HEK293 (cell line): ENCODE data around the gene ZNF672.
"Not testable (repeated sequence)": the region's sequence is repeated elsewhere in the genome, so short reads cannot be mapped to it uniquely, and the experiment has no call there.

Source experiments
- CTCF ChIA-PET: fragments of 350-600 bp; formaldehyde crosslinking; extraction: SDS; loops from one replicate; lab custom pipeline; 2021; ENCODE audit warnings: antibody characterized with exemption; lab: Yijun Ruan, JAX
- POLR2A ChIA-PET: fragments of 300-600 bp; formaldehyde crosslinking; extraction: SDS; loops from one replicate; lab custom pipeline; 2020; ENCODE audit warnings: antibody characterized with exemption, inconsistent platforms; lab: Yijun Ruan, JAX
- H3K27ac ChIP-seq: fragments of 200-500 bp; sonication (Bioruptor generic); 2 replicates; pipeline ENCODE4 v1.5.1; 2014; ENCODE audit warnings: low read depth, low read length, control low read depth, inconsistent platforms; ENCODE audit errors: extremely low read depth
- H3K36me3 ChIP-seq, 2 experiments: fragments of 200-500 bp in 1 of 2; sonication (Bioruptor generic) in 1 of 2; 1 replicate in 1 of 2; 2 replicates in 1 of 2; pipeline ENCODE4 v1.5.1; 2014 to 2017; ENCODE audit warnings: inconsistent platforms in 2 of 2, low read length in 2 of 2; ENCODE audit not compliant: control insufficient read depth in 2 of 2, insufficient read depth in 1 of 2
- H3K4me1 ChIP-seq: fragments of 200-500 bp; sonication (Bioruptor generic); 2 replicates; pipeline ENCODE4 v1.5.1; 2014; ENCODE audit warnings: mild to moderate bottlenecking, low read length, inconsistent platforms; ENCODE audit not compliant: control insufficient read depth, insufficient read depth
- H3K4me3 ChIP-seq: 2 replicates; pipeline ENCODE4 v1.5.1; 2011; ENCODE audit warnings: low read depth, mild to moderate bottlenecking, control low read depth, low read length, moderate library complexity
- H3K9me3 ChIP-seq: fragments of 200-500 bp; sonication (Bioruptor generic); 2 replicates; pipeline ENCODE4 v1.5.1; 2014; ENCODE audit warnings: low read depth, low read length, inconsistent platforms; ENCODE audit not compliant: control insufficient read depth, insufficient read depth
- KLF1 ChIP-seq: fragments of 450-650 bp; formaldehyde crosslinking; IDR thresholded peaks from 2 replicates; pipeline ENCODE4 v1.5.1; 2016; ENCODE audit warnings: missing biosample characterization, missing genetic modification characterization
- KLF10 ChIP-seq: fragments of 450-650 bp; IDR thresholded peaks from 2 replicates; pipeline ENCODE4 v1.5.1; 2018; ENCODE audit warnings: missing biosample characterization, mild to moderate bottlenecking, missing genetic modification characterization
- MEIS1 ChIP-seq: sonication (generic); formaldehyde crosslinking; IDR thresholded peaks from 2 replicates; pipeline ENCODE4 v1.8.1; 2022; ENCODE audit warnings: missing genetic modification reagents, mild to moderate bottlenecking, borderline replicate concordance
- PRDM4 ChIP-seq: fragments of 450-650 bp; formaldehyde crosslinking; IDR thresholded peaks from 2 replicates; pipeline ENCODE4 v1.5.1; 2017; ENCODE audit warnings: missing biosample characterization, missing genetic modification characterization
- SALL2 ChIP-seq: fragments of 450-650 bp; formaldehyde crosslinking; IDR thresholded peaks from 2 replicates; pipeline ENCODE4 v1.5.0; 2017; ENCODE audit warnings: missing biosample characterization, mild to moderate bottlenecking, missing genetic modification characterization, borderline replicate concordance
- SP2 ChIP-seq: fragments of 450-650 bp; formaldehyde crosslinking; IDR thresholded peaks from 2 replicates; pipeline ENCODE4 v1.5.1; 2016; ENCODE audit warnings: missing biosample characterization, missing genetic modification characterization
- SP3 ChIP-seq: fragments of 450-650 bp; formaldehyde crosslinking; IDR thresholded peaks from 2 replicates; pipeline ENCODE4 v1.5.1; 2016; ENCODE audit warnings: missing biosample characterization, missing genetic modification characterization
- TCF7L2 ChIP-seq: IDR thresholded peaks from 2 replicates; pipeline ENCODE4 v1.6.1; 2011; ENCODE audit warnings: low read depth, mild to moderate bottlenecking, inconsistent platforms, low read length, moderate library complexity, borderline replicate concordance
- ZBTB48 ChIP-seq: fragments of 450-650 bp; formaldehyde crosslinking; IDR thresholded peaks from 2 replicates; pipeline ENCODE4 v1.5.1; 2016; ENCODE audit warnings: missing biosample characterization, missing genetic modification characterization
- ZFHX2 ChIP-seq: fragments of 450-650 bp; formaldehyde crosslinking; conservative IDR thresholded peaks from 2 replicates; pipeline ENCODE4 v1.5.1; 2016; ENCODE audit warnings: missing biosample characterization, missing genetic modification characterization
- ZNF175 ChIP-seq: fragments of 450-650 bp; formaldehyde crosslinking; IDR thresholded peaks from 2 replicates; pipeline ENCODE4 v1.5.1; 2016; ENCODE audit warnings: missing biosample characterization, missing genetic modification characterization
- ZNF248 ChIP-seq: fragments of 450-650 bp; formaldehyde crosslinking; IDR thresholded peaks from 2 replicates; pipeline ENCODE4 v1.5.1; 2017; ENCODE audit warnings: missing biosample characterization, missing genetic modification characterization
- ZNF274 ChIP-seq, 2 experiments: fragments of 200-500 bp in 1 of 2; fragments of 450-650 bp in 1 of 2; sonication (Bioruptor generic) in 1 of 2; formaldehyde crosslinking in 1 of 2; IDR thresholded peaks; 2 replicates each; pipeline versions ENCODE4 v1.5.1 to v1.6.1; 2014 to 2016; ENCODE audit warnings: borderline replicate concordance in 1 of 2, inconsistent platforms in 1 of 2, low read length in 1 of 2, missing biosample characterization in 1 of 2, missing genetic modification characterization in 1 of 2
- ZNF366 ChIP-seq: fragments of 450-650 bp; formaldehyde crosslinking; conservative IDR thresholded peaks from 2 replicates; pipeline ENCODE4 v1.5.1; 2016; ENCODE audit warnings: missing biosample characterization, missing genetic modification characterization
- ZNF391 ChIP-seq: fragments of 450-650 bp; formaldehyde crosslinking; IDR thresholded peaks from 2 replicates; pipeline ENCODE4 v1.5.1; 2016; ENCODE audit warnings: low read depth, missing biosample characterization, missing genetic modification characterization, borderline replicate concordance
- ZNF514 ChIP-seq: fragments of 450-650 bp; formaldehyde crosslinking; IDR thresholded peaks from 2 replicates; pipeline ENCODE4 v1.5.1; 2016; ENCODE audit warnings: missing biosample characterization, missing genetic modification characterization
- ZNF521 ChIP-seq: fragments of 450-650 bp; formaldehyde crosslinking; IDR thresholded peaks from 2 replicates; pipeline ENCODE4 v1.5.1; 2017; ENCODE audit warnings: missing biosample characterization, mild to moderate bottlenecking, missing genetic modification characterization
- ZNF571 ChIP-seq: fragments of 450-650 bp; formaldehyde crosslinking; IDR thresholded peaks from 2 replicates; pipeline ENCODE4 v1.5.0; 2017; ENCODE audit warnings: missing biosample characterization, missing genetic modification characterization
- ZNF707 ChIP-seq: fragments of 450-650 bp; formaldehyde crosslinking; IDR thresholded peaks from 2 replicates; pipeline ENCODE4 v1.5.1; 2016; ENCODE audit warnings: missing biosample characterization, missing genetic modification characterization
- ZNF776 ChIP-seq: fragments of 450-650 bp; formaldehyde crosslinking; IDR thresholded peaks from 2 replicates; pipeline ENCODE4 v1.5.0; 2017; ENCODE audit warnings: missing biosample characterization, missing genetic modification characterization, borderline replicate concordance

ZNF672 gene

DNA sequence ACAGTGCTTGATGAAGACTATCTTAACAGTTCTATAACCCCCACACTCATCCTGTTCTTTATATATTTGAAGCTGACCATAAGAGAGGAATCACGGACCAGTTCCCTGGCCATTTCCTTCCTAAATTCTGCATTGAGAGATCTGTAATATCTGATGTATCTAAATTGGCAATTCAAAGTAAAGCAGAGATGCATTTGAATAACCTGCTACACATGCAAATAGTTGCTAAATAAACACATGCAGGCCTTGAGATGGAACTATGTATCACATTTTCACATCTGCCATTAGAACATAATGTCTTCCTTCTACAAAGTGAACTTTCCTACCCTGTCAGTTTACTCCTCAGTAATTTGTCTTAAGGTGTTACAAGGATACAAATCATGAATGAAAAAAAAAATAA is 47.6 kb downstream of the ZNF672 start (continued):
- no peak for TF ChIP-seq ZNF175 (tag by site-specific recombination)

DNA sequence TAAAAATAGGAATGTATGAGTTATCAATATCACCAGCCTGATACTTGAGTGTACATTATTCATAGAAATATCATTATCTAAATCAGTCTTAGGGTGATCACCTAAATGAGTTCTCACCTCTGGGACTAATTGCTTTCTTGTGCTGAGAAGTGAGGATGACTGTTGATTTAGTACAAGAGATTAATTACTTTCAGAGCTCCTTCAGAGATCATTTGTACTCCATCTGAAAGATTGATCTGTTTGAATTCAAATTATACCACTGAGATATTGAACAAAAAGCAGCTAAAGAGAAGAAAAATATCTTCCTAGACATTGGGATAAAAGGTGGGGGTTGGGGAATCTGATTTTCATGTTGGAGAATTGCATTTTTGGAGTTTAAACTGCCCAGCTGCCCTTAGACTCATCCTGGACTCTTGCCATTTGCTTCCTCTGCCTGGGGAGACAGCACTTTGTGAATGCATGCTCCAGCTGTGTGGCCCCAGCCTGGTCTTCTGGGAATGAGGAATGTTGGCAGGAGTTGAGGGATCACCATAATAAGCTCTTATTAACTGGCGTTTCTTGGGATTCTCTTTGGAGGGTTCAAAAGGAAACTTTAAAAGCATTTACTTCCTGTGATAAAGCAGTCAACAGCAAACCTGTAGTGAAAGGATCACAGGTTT is 48.3 kb downstream of the ZNF672 start:
- CTCF ChIA-PET: interaction anchor here (0.6 to 0.7 kb wide), 2 partner anchors 12 to 37 kb away, joined by 3 read pairs; no protein-coding TSS in a partner anchor
- H3K4me3 ChIP-seq: no peak overlapping the region
- no peak overlapping the region for H3K27ac ChIP-seq
- POLR2A ChIA-PET: no interaction called here
- no peaks in the 10 kb centered on the region for H3K4me1 ChIP-seq
- no peaks in the 10 kb centered on the region for H3K9me3 ChIP-seq
- no peak for TF ChIP-seq ZNF571 (tag by site-specific recombination)
- TF ChIP-seq ZNF274 (IDR thresholded peaks at IDR 0.05; ENCODE audit: low read length): no peak
- TF ChIP-seq ZNF274 (tag by site-specific recombination; IDR thresholded peaks at IDR 0.05; ENCODE audit: borderline replicate concordance): no peak
- TF ChIP-seq ZNF776 (tag by site-specific recombination): no peak
- TF ChIP-seq ZNF521: no peak
- TF ChIP-seq ZNF707 (tag by site-specific recombination): no peak
- no peak for TF ChIP-seq ZNF366 (tag by site-specific recombination)
- TF ChIP-seq ZNF248 (tag by site-specific recombination): no peak
- no peak for TF ChIP-seq PRDM4 (tag by site-specific recombination)
- no peak for TF ChIP-seq SP2 (tag by site-specific recombination)
- TF ChIP-seq KLF10 (tag by site-specific recombination): no peak
- no peak for TF ChIP-seq KLF1 (tag by site-specific recombination)
- TF ChIP-seq ZBTB48 (tag by site-specific recombination): no peak
- no peak for TF ChIP-seq ZNF514
- no peak for TF ChIP-seq ZNF391 (tag by site-specific recombination)
- no peak for TF ChIP-seq ZFHX2
- TF ChIP-seq TCF7L2: no peak
- TF ChIP-seq SP3 (tag by site-specific recombination): no peak
- TF ChIP-seq SALL2 (tag by site-specific recombination): no peak
- TF ChIP-seq MEIS1 (CRISPR knock-in tag): no peak
- no peaks in the 10 kb centered on the region for H3K36me3 ChIP-seq

DNA sequence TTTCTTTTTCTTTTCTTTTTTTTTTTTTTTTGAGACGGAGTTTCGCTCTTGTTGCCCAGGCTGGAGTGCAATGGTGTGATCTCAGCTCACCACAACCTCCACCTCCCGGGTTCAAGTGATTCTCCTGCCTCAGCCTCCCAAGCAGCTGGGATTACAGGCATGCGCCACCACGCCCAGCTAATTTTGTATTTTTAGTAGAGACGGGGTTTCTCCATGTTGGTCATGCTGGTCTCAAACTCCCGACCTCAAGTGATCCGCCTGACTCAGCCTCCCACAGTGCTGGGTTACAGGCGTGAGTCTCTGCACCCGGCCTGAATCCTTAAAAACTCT is 51.9 kb downstream of the ZNF672 start:
- H3K4me3 ChIP-seq, H3K9me3 ChIP-seq, POLR2A ChIA-PET, CTCF ChIA-PET, H3K27ac ChIP-seq, H3K36me3 ChIP-seq, H3K4me1 ChIP-seq: not testable (repeated sequence)
